Left lung (tissue), 10 donors: Measurements from ENCODE around the gene GREB1. TPM values are rescaled to one million over a fixed set of nuclear protein-coding genes. Genes with fewer than 3 reads are reported as not detected.

Experiments used
- ATAC-seq: fragments of 200-7000 bp; cut with Tn5 transposase; one replicate; pipeline ENCODE4 v1.9.1; 2020; ENCODE audit warnings: moderate library complexity
- DNase-seq, 4 donors: peaks; one replicate each; pipeline ENCODE4 v3.0.0-alpha.2; 2013 to 2020
- H3K27ac ChIP-seq, 2 donors: fragments of 200-600 bp; sonication (generic) in 1 of 2; one replicate each; pipeline versions ENCODE4 v1.5.0 to v1.8.0; 2020 to 2021
- H3K27me3 ChIP-seq, 2 donors: fragments of 200-600 bp; sonication (generic) in 1 of 2; one replicate each; pipeline versions ENCODE4 v1.5.0 to v1.8.0; 2020 to 2021
- H3K36me3 ChIP-seq, 2 donors: fragments of 200-600 bp; sonication (generic) in 1 of 2; one replicate each; pipeline versions ENCODE4 v1.5.0 to v1.8.0; 2020 to 2021
- H3K4me1 ChIP-seq, 2 donors: fragments of 200-600 bp; one replicate each; pipeline ENCODE4 v1.8.0; 2021
- H3K4me3 ChIP-seq, 2 donors: fragments of 200-600 bp; sonication (generic) in 1 of 2; one replicate each; pipeline versions ENCODE4 v1.5.0 to v1.8.0; 2020 to 2021; ENCODE audit warnings: mild to moderate bottlenecking in 1 of 2
- H3K9me3 ChIP-seq, 2 donors: fragments of 200-600 bp; sonication (generic) in 1 of 2; one replicate each; pipeline versions ENCODE4 v1.5.0 to v1.8.0; 2020 to 2021
- intact Hi-C, 2 donors: fragments of 100-400 bp; cut with DNase I; formaldehyde crosslinking; loops; one replicate each; pipeline versions ENCODE4 v1.11.2 to v1.14.2; 2022
- polyA plus RNA-seq, 6 donors: library from polyadenylated mRNA; unstranded; fragments of 120-200 nt; gene quantifications; one replicate each; pipeline ENCODE4 v1.2.1, GENCODE V29; 2013; ENCODE audit not compliant: insufficient read length in 6 of 6
- total RNA-seq, 2 donors: library from RNA; stranded (reverse); fragmentation: NEBNext Ultra II Directional; extraction: Animal tissue kit (Norgen Biotek cat#: 25700); gene quantifications; one replicate each; pipeline ENCODE4 v1.2.1, GENCODE V29; 2021
- TF ChIP-seq, protein P1 (sequence below), 2 donors: fragments of 200-600 bp; sonication (generic) in 1 of 2; IDR thresholded peaks; one replicate each; pipeline versions ENCODE4 v1.5.0 to v1.8.0; 2021; ENCODE audit warnings: antibody characterized with exemption in 2 of 2
- donor health status: DM: no; HTN: yes; CAD: no.
- donor health status: DM: no; HTN: no; CAD: no.

The GREB1 gene
- total and polyA plus RNA-seq, 8 donors: 1.6 to 19.1 (median 12.7) TPM

DNA sequence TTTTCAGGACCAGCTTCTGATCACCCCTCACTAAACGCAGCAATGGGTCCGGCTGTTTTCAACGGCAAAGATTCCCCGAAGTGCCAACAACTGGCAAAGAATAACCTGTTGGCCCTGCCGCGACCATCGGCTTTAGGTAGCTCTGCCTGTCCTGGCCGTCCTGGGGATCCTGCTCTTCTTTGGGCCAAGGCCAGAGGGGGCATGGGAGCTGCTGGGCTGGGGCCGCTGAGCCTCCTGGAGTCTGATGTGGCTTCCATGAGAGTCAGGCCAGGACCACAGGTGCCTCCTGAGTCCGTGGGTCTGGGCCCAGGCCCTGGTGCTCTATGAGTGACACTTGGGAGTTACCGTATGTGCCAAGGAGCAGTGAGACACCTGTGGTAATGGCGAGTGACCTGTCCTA, 46.9 kb downstream of the GREB1 start:
- Histone ChIP-seq H3K4me3 (no peak overlapping the region), H3K27me3 (no peaks in the 10 kb centered on the region), H3K4me1 (peaks cover 0 to 3% of the 10 kb centered on the region in 2 donors), H3K27ac (no peak overlapping the region), H3K9me3 (no peaks in the 10 kb centered on the region), H3K36me3 (no peaks in the 10 kb centered on the region)
- DNase-seq (no peak), ATAC-seq (no peak)
- intact Hi-C loops: loop anchor here in 1 of 2 donors (5.0 kb wide), 1 partner anchor 103 kb away; no protein-coding TSS in a partner anchor
- TF ChIP-seq, protein P1, sequence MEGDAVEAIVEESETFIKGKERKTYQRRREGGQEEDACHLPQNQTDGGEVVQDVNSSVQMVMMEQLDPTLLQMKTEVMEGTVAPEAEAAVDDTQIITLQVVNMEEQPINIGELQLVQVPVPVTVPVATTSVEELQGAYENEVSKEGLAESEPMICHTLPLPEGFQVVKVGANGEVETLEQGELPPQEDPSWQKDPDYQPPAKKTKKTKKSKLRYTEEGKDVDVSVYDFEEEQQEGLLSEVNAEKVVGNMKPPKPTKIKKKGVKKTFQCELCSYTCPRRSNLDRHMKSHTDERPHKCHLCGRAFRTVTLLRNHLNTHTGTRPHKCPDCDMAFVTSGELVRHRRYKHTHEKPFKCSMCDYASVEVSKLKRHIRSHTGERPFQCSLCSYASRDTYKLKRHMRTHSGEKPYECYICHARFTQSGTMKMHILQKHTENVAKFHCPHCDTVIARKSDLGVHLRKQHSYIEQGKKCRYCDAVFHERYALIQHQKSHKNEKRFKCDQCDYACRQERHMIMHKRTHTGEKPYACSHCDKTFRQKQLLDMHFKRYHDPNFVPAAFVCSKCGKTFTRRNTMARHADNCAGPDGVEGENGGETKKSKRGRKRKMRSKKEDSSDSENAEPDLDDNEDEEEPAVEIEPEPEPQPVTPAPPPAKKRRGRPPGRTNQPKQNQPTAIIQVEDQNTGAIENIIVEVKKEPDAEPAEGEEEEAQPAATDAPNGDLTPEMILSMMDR (IDR thresholded peaks at IDR 0.05): no peak

DNA sequence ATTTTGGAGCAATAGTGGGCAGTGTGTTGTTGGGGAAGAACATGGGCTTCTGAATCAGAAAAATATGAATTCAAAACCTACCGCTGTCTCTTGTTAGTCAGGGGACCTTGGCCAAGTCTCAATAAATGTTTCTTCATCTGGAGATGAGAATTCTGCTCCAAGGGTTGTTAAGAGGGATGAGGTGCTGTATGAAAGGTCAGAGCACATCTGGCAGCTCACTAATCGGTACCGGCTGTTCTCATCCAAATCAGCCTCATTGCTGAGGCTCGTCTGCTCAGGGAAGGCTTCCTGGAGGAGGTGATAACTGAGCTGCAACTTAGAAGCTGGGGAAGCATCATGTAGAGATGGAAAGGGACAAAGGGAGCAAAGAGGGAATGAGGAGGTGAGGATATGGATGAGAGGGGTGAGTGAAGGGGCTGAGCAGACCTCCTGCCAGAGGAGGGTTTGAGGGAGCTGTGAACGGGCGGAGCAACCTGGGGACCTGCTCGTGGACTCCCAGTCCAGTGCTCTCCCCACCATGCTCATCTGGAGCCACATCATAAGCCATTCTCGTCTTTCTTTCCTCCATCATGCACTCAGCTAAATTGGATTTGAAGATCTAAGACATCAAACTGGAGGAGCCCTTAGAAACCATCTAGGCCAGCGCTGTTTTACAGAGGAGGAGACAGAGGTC, 47.4 kb downstream of the GREB1 start:
- Histone ChIP-seq H3K9me3 (no peaks in the 10 kb centered on the region), H3K27ac (no peak overlapping the region), H3K4me3 (no peak overlapping the region), H3K4me1 (peaks cover 0 to 3% of the 10 kb centered on the region in 2 donors), H3K27me3 (no peaks in the 10 kb centered on the region), H3K36me3 (no peaks in the 10 kb centered on the region)
- DNase-seq (peak in 2 of 4 donors; percentile 60 to 63), ATAC-seq (no peak)
- intact Hi-C loops: loop anchor here in 1 of 2 donors (5.0 kb wide), 1 partner anchor 104 kb away; no protein-coding TSS in a partner anchor
- TF ChIP-seq, protein P1 (IDR thresholded peaks at IDR 0.05): no peak

GRCh38 chr2:11581797-11582611, 48.2 kb downstream of the GREB1 start:
- TF ChIP-seq, protein P1 (IDR thresholded peaks at IDR 0.05): no peak
- Histone ChIP-seq H3K27me3 (no peaks in the 10 kb centered on the region), H3K36me3 (no peaks in the 10 kb centered on the region), H3K9me3 (no peaks in the 10 kb centered on the region), H3K4me1 (peaks cover 0 to 3% of the 10 kb centered on the region in 2 donors), H3K4me3 (no peak overlapping the region), H3K27ac (no peak overlapping the region)
- DNase-seq (no peak), ATAC-seq (no peak)
- intact Hi-C loops: loop anchor here in 1 of 2 donors (5.0 kb wide), 1 partner anchor 105 kb away; no protein-coding TSS in a partner anchor

GRCh38 chr2:11582612-11582861, 48.7 kb downstream of the GREB1 start:
- Histone ChIP-seq H3K36me3 (no peaks in the 10 kb centered on the region), H3K9me3 (no peaks in the 10 kb centered on the region), H3K27ac (no peak overlapping the region), H3K4me3 (no peak overlapping the region), H3K27me3 (no peaks in the 10 kb centered on the region), H3K4me1 (peaks cover 0 to 3% of the 10 kb centered on the region in 2 donors)
- no peak for ATAC-seq
- DNase-seq: no peak
- intact Hi-C loops: loop anchor here in 1 of 2 donors (5.0 kb wide), 1 partner anchor 105 kb away; no protein-coding TSS in a partner anchor
- TF ChIP-seq, protein P1 (IDR thresholded peaks at IDR 0.05): no peak
